Islet precursor cell (in vitro differentiated cells): ENCODE data around the gene LRRC8A.
"Not testable (repeated sequence)": the region's sequence is repeated elsewhere in the genome, so short reads cannot be mapped to it uniquely, and the experiment has no call there.

Experiments
- DNase-seq: peaks from one replicate; pipeline ENCODE4 v3.0.0-alpha.2; 2018

Gene LRRC8A

DNA sequence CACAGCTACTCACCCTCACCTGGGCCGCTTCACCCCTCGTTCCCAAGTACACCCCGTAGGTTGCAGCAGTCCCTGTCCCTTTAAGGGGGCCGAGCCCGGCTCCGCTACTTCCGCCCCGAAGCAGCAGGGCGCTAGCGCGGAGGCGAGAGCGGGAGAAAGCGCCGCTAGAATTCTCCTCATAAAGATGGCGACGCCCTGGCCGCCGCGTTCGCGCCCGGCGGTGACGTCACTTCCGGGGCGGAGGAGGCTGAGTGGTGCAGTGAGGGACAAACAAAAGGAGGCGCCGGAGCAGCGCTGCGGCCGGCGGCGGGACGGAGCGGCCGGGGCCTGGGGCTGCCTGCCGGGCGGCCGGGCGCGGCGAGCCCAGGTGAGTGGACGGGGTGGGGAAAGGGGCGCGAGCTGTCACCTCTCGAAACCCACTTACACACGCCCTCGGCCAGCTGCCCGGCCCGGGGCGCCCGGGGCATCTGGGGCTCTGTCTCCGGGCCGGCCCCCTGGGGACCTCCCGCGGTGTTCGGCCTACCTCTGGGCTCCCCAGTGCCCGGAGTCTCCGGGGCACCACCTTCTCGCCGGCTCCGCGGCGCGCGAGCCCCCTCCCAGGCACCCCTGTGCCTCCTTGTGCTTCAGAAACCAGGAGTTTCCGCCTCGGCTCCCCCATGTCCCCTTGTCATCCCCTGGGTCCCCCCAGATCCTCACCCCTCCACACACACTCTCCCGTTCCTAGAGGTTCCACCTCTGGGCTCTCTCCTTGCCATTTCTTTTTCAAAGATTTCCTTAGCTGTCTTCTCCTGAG lies at the start of gene LRRC8A, which contains the start of gene KYAT1:
Gene LRRC8A, plus strand, starts transcription at position 250 of the 793 bp plus-strand sequence. CDS start 25,032 bp downstream, outside the sequence.
Gene KYAT1, minus strand, starts transcription at position 67 of the 793 bp plus-strand sequence. CDS start 36,545 bp downstream, outside the sequence.
- peak; percentile 98 for DNase-seq

GRCh38 chr9:128833696-128834095 lies 48.2 kb upstream of the LRRC8A start:
- DNase-seq: no peak

GRCh38 chr9:128835246-128836210 lies 46.4 kb upstream of the LRRC8A start:
- DNase-seq: no peak

DNA sequence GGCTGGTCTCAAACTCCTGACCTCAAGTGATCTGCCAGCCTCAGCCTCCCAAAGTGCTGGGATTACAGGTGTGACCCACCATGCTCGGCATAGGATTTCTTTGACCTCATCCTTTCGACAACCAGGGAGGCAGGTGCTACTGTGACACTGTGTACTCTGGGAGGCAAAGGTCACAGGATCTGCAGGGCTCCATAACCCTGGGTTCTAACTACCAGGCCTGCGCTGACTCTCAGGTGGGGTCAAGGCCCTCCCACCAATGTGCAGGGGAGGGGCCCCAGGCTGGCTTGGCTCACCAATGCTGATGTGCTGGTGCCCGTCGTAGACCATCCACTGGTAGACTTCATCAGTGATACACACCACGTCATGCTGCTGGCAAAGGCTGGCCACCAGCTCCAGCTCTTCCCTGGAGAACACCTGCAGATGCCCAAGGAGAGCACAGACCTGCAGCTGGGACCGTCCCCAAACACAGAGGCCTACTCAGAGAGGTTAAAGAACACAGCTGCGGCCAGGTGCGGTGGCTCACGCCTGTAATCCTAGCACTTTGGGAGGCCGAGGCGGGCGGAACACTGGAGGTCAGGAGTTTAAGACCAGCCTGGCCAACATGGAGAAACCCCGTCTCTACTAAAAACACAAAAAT lies 45.3 kb upstream of the LRRC8A start:
- DNase-seq: no peak

DNA sequence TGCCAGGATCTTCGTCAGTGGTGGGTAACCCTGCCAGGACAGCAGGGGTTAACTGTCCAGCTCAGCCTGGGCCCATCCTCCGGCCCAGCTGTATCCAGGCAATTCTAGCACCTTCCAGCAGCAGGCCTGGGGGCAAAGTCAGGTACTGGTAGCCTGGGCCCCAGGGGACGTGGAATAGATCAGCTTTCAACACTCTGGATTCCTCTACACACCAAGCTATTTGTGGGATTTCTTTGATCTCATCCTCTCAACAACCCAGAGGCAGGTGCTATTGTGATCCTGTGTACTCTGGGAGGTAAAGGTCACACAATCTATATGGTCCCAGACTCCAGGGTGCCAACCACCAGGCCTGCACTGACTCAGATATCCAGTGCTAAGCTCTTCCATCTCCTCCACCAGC lies 43.6 kb upstream of the LRRC8A start:
- DNase-seq: no peak

DNA sequence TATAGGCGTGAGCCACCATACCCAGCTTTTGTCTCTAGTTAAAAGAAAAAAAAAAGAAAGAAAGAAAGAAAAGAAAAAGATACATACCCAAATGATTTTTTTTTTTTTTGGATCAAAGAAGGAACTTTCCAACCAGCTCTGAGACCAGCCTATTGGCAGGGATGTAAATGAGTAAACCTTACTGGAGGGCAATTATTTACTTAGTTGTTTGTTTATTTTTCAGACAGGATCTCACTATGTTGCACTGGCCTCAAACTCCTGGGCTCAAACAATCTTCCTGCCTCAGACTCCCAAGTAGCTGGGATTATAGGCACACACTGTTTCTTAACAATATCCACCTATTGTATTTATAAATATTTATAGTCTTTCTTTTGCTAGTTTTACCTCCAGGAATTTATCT lies 41.4 kb upstream of the LRRC8A start:
- no peak for DNase-seq

- DNase-seq: no peak
These were observed 40.0 kb upstream of the LRRC8A start for GRCh38 chr9:128841694-128842492.

- DNase-seq: not testable (repeated sequence)
These were observed 38.8 kb upstream of the LRRC8A start for GRCh38 chr9:128843171-128843570.

- peak; percentile 87 for DNase-seq
These were observed 36.6 kb upstream of the LRRC8A start for GRCh38 chr9:128845186-128845931.

DNA sequence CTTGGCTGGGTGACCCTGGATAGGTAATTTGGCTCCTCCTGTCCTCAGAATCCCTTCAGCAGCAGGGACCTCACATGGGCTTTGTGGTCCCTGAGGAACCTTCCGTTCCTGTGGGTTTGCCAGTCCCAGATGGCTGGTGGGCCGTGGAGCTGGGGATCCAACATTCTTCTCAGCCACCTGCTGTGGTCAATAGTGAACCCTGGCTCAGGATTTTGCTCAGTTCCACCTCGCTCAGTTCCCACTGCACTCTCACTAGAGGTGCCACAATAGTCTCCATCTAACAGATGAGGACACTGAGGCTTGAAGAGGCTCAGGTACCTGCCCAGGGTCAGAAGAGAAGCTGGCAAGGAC lies 35.3 kb upstream of the LRRC8A start:
- DNase-seq: no peak

GRCh38 chr9:128847803-128848202 lies 34.1 kb upstream of the LRRC8A start:
- no peak for DNase-seq

DNA sequence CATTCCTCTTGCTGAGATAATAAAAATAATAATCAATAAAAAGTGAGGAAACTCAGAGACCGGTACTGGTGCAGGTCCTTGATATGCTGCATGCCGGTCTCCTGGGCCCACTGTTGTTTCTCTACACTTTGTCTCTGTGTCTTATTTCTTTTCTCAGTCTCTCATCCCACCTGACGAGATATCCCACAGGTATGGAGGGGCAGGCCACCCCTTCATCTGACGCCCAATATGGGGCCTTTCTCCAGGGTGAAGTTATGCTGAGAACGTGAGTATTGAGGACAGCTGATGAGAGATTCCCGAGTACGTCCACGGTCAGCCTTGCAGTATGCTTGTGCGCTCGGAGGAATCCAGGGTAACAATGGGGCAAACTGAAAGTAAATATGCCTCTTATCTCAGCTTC lies 30.9 kb upstream of the LRRC8A start:
- not testable (repeated sequence) for DNase-seq

- DNase-seq: not testable (repeated sequence)
These were observed 29.9 kb upstream of the LRRC8A start for GRCh38 chr9:128851779-128852600.

DNA sequence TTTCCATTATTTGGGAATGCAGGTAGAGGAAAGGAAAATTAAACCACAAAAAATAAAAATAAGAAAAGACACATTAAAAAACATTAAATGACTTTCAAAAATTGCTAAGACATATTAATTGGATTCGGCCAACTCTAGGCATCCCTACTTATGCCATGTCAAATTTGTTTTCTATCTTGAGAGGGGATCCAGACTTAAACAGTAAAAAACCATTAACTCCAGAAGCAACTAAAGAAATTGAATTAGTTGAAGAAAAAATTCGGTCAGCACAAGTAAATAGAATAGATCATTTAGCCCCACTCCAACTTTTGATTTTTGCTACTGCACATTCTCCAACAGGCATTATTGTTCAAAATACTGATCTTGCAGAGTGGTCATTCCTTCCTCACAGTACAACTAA lies 29.3 kb upstream of the LRRC8A start:
- not testable (repeated sequence) for DNase-seq

GRCh38 chr9:128854454-128854853 lies 27.5 kb upstream of the LRRC8A start:
- DNase-seq: not testable (repeated sequence)

DNA sequence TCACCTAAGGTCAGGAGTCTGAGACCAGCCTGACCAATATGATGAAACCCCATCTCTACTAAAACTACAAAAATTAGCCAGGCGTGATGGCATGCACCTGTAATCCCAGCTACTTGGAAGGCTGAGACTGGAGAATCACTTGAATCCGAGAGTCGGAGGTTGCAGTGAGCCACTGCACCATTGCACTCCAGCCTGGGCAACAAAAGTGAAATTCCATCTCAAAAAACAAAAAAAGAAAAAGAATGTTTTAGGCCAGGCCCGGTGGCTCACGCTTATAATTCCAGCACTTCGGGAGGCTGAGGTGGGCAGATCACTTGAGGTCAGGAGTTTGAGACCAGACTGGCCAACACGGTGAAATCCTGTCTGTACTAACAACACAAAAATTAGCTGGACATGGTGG lies 23.5 kb upstream of the LRRC8A start:
- not testable (repeated sequence) for DNase-seq

- no peak for DNase-seq
These were observed 21.0 kb upstream of the LRRC8A start for GRCh38 chr9:128860937-128861336.

- DNase-seq: no peak
These were observed 20.4 kb upstream of the LRRC8A start for GRCh38 chr9:128861501-128861900.

DNA sequence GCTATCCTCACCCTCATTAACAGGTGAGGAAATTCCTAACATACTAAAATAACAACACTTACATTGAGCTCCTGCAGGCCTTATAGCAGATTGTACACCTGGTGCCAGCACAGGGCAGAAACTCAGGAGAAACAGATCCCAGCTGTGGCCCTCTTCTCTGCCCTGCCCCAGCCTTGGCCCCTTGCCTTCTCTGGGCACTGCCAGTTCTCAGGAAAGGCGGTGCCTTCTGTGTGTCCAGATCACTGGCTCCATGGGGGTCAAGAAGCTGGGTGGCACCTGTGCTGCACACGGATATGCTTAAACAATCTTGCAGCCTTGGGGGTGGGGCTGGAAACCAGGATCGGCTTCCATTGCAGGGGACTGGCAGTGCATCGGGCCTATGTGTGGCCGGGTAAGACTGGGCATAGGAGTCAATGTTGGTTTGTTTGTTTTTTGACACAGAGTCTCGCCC lies 19.5 kb upstream of the LRRC8A start:
- no peak for DNase-seq

DNA sequence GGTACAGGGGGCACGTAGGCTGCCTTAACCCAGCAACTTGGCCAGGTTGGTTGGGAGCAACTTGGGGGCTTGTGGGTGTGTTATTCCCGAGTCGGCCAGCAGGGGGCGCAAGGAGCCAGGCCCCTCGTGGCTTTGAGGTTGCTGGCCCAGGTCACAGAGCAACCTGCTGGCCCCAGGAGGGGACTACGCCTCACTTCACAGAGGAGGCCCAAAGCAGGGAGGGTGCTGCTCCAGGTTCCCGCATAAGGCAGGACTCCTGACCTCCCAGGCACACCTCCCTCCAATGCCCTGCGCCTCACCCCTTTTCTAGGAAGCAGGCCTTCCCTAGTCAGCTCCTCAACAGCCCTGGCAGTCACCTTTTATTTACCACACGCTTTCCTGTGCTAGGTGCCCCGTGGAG lies 18.3 kb upstream of the LRRC8A start:
- peak; percentile 91 for DNase-seq
